ENCODE data around the gene IL20. TPM values are rescaled to one million over a fixed set of nuclear protein-coding genes. Genes with fewer than 3 reads are reported as not detected.
A peak's percentile ranks its signal among the peaks of the same experiment; 100 is the strongest.

IL20 gene
- total RNA-seq, 1 experiment from 2014 or later, result not detected

DNA sequence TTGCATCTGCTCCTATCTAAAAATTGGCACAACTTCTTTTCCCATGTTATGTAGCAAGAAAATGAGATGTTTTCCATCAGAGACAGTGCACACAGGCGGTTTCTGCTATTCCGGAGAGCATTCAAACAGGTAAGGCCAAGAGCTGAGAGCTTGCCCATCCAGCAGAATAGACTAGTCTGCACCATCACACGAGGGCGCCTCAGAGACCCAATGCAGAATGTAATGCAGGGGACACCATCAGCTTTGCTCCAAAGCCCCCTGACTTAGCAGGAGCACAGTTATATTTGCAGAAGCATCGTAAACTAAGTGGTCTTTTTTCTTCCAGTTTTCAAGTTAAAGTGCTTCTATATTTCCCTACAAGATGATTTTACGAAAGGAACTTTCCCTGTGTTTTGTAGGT, 36.5 kb downstream of the IL20 start:
- DNase-seq (ENCODE audit: low spot score), result no peak

DNA sequence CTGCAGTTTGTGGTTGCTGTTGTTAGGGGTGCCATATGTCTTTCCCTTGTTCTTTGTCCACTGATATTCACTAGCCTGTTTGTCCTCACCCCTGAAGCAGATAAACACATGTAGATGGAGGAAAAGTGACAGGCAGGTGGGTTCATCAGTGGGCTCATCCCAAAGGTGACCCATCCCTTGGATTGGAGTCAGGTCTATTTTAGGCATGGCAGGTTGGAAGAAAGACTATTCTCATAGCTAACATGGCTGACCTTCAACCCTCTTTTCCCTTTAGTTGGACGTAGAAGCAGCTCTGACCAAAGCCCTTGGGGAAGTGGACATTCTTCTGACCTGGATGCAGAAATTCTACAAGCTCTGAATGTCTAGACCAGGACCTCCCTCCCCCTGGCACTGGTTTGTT, 37.3 kb downstream of the IL20 start:
- no peak for DNase-seq (ENCODE audit: low spot score)

GRCh38 chr1:206903687-206904086, 38.3 kb downstream of the IL20 start:
- DNase-seq (ENCODE audit: low spot score), result peak; percentile 51

- DNase-seq (ENCODE audit: low spot score), result no peak
Observed at GRCh38 chr1:206904423-206905142, 39.2 kb downstream of the IL20 start.

GRCh38 chr1:206905295-206906164, 40.1 kb downstream of the IL20 start:
- peak; percentile 98 for DNase-seq (ENCODE audit: low spot score)

DNA sequence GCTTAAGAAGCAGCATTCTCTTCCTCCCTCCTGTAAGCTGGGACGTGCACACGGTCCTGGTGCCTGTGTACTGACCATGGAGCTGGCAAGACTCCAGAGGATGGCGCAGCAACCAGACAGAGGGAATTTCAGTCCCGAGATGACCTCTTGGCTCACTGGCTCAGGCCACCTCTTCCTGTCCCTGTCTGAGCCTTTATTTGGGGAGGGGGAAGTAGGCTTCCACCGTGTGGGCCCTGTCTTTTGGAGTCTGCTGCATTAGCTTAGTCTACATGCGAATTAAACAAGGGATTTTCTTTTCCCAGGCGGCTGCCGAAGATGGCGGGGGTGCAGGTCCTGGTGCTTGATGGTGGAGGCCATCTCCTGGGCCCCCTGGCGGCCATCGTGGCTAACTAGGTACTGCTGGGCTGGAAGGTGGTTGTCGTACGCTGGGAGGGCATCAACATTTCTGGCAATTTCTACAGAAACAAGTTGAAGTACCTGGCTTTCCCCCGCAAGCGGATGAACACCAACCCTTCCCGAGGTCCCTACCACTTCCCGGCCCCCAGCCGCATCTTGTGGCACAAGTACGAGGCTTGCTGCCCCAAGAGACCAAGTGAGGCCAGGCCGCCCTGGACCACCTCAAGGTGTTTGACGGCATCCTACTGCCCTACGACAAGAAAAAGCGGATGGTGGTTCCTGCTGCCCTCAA, 42.0 kb downstream of the IL20 start:
- no peak for DNase-seq (ENCODE audit: low spot score)

- DNase-seq (ENCODE audit: low spot score), result no peak
Observed at GRCh38 chr1:206908038-206908437, 42.6 kb downstream of the IL20 start.

GRCh38 chr1:206909161-206909882, 43.9 kb downstream of the IL20 start:
- no peak for DNase-seq (ENCODE audit: low spot score)

GRCh38 chr1:206909883-206910318, 44.5 kb downstream of the IL20 start:
- no peak for DNase-seq (ENCODE audit: low spot score)

- peak; percentile 74 for DNase-seq (ENCODE audit: low spot score)
Observed at GRCh38 chr1:206911064-206911663, 45.7 kb downstream of the IL20 start.

DNA sequence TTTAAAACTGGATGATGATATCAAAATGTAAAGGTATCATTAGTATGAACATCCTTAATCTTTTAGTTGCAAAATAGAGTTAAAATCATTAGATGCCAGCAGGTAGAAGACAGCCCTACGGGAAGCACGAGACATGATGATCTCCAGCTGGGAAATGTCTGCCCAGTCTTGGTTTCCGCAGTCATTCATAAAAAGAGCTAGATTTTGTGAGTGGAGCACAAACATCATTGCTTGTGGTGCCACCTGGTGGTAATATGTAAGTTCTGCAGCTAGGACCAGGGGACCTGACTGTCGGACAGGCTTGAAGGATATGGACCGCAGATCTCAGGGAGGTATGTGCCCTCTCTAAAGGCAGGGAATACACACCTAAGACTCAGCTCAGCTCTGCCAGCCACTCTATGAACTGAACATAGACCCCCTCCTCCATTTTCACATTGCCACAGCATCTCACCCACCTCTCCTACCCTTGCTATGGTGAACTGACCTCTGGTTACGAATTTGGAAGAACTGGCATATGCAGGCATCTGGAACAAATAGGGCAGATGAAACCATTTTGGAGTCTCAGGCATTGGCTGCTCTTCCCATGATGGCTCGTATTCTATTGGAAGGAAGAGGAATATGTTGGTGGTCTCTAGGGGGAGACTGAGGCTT, 47.1 kb downstream of the IL20 start:
- DNase-seq (ENCODE audit: low spot score), result peak; percentile 84

- DNase-seq (ENCODE audit: low spot score), result no peak
Observed at GRCh38 chr1:206913766-206914537, 48.5 kb downstream of the IL20 start.

DNA sequence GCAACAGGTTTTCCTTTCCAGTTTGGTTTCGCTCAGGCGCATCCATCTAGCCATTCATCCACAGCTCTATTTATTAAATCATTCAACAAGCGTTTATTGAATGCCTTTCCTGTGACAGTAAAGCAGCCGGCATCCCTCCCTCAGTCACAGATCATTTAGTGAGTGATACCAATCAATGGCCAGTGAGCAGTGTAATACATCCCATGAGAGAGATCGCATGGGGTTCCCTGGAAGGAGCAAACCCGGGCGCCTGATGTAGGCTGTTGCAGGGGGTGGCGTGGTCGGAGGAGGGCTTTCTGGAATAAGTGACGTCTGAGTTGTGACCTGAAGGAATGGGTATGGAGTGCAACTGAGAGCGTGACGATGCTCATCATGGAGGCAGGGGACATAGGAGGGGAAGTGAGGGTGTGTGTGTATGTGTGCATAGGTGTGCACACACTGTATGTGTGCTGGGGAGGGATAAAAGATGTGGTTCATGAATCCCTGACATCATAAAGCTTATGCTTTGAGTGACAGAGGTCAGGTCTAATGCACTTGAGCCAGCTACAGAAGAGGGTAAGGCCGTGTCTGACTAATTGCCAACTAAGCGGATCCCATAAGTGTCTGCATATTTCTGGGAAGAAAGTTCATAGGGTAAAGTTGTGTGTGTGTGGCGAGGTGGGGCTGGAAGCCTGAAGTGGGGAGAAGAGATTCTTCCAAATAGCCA, 49.8 kb downstream of the IL20 start:
- no peak for DNase-seq (ENCODE audit: low spot score)

GRCh38 chr1:206916000-206916709, 50.7 kb downstream of the IL20 start:
- DNase-seq (ENCODE audit: low spot score), result no peak

DNA sequence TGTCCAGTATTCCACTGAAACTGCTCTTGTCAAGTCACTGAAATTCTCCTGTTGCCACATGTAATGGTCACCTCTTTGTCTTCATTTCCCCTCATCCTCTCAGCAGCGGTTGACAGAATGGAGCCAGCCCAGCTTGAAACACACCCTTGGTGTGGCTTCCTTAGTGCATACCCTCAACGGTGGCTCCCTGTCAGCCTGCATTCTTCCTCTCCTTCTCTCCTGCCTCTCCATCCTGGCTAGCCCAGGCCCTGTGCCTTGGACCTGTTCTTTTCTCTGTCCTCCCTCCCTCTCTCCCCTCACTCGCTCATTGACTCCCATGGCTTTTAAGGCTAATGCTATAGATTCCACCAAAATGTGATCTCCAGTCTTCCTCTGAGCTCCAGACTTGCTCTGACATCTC, 52.7 kb downstream of the IL20 start:
- DNase-seq (ENCODE audit: low spot score), result no peak

All from A172 (cell line).